Omental fat pad (tissue), 4 donors: Measurements from ENCODE around the gene CFDP1. TPM values are rescaled to one million over a fixed set of nuclear protein-coding genes. Genes with fewer than 3 reads are reported as not detected.
"Not testable (repeated sequence)": the region's sequence is repeated elsewhere in the genome, so short reads cannot be mapped to it uniquely, and the experiment has no call there.

Experiments used
- ATAC-seq: fragments of 150-250 bp; one replicate; pipeline ENCODE4 v1.9.1; 2016; ENCODE audit warnings: mild to moderate bottlenecking, moderate library complexity; ENCODE audit not compliant: low FRiP score
- DNase-seq: peaks from one replicate; pipeline ENCODE4 v3.0.0-alpha.2; 2019; ENCODE audit warnings: low spot score
- CTCF ChIP-seq, 3 donors: fragments of 450-650 bp; IDR thresholded peaks; one replicate each; pipeline ENCODE4 v1.5.1; 2016 to 2017; ENCODE audit warnings: antibody characterized with exemption in 3 of 3, mild to moderate bottlenecking in 3 of 3, moderate library complexity in 2 of 3
- total RNA-seq, 4 donors: library from RNA; depleted of rRNA; stranded (reverse); fragments of >200 nt; gene quantifications; one replicate each; pipeline ENCODE4 v1.1.0, GENCODE V29; 2016

The CFDP1 gene
- total RNA-seq, 4 donors from 2014 or later, result 37.5 to 54.4 (median 49.2) TPM

DNA sequence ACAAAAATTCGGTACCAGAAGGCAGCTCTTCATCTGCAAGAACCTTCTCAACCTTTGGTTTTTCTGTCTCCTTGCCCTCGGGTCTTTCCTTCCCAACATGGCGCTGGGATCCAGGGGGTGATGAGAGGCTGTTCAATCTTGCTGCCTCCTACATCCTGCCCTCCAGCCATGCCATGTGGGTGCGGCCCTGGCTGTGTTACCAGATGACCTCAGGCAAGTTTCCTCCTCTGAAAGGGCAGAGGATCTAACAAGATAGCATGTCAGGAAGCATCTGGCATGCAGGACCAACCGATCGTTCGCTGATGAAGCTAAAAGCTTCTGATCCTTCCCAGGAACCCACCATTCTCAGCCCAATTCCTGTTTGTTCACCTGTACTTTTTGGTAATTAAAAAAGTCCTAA, 145.1 kb downstream of the CFDP1 start:
- no peak for ATAC-seq

DNA sequence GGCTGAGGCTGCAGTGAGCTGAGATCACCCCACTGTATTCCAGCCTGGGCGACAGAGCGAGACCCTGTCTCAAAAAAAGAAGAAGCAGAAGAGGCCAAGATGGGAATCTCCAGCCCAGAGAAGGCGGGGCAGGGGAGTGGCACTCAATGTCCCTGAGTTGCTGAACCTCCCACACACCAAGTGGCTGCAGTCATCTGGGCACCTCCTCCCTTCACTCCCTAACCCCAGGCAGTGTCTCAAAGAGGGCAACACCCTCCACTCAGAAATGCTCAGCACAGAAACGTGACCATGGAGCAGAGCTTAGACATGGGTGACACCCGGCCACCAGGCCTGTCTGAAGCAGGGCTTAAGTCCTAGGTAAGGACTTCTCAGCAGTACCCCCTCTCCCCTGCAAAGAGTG, 145.6 kb downstream of the CFDP1 start:
- TF ChIP-seq CTCF (IDR thresholded peaks at IDR 0.05), result no peak
- ATAC-seq (no peak), DNase-seq (no peak)

More for the DNA sequence above, 145.1 kb downstream of the CFDP1 start:
- DNase-seq, result no peak
- no peak for TF ChIP-seq CTCF (IDR thresholded peaks at IDR 0.05)

DNA sequence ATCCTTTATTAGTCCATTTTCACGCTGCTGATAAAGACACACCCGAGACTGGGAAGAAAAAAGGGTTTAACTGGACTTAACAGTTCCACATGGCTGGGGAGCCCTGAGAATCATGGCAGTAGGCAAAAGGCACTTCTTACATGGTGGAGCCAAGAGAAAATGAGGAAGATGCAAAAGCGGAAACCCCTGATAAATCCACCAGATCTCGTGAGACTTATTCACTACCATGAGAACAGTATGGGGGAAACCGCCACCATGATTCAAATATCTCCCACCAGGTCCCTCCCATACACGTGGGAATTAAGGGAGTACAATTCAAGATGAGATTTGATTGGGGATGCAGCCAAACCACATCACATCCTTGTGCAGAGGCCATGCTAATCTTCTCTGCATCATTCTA, 146.9 kb downstream of the CFDP1 start:
- DNase-seq (no peak), ATAC-seq (no peak)
- TF ChIP-seq CTCF (IDR thresholded peaks at IDR 0.05), result no peak

DNA sequence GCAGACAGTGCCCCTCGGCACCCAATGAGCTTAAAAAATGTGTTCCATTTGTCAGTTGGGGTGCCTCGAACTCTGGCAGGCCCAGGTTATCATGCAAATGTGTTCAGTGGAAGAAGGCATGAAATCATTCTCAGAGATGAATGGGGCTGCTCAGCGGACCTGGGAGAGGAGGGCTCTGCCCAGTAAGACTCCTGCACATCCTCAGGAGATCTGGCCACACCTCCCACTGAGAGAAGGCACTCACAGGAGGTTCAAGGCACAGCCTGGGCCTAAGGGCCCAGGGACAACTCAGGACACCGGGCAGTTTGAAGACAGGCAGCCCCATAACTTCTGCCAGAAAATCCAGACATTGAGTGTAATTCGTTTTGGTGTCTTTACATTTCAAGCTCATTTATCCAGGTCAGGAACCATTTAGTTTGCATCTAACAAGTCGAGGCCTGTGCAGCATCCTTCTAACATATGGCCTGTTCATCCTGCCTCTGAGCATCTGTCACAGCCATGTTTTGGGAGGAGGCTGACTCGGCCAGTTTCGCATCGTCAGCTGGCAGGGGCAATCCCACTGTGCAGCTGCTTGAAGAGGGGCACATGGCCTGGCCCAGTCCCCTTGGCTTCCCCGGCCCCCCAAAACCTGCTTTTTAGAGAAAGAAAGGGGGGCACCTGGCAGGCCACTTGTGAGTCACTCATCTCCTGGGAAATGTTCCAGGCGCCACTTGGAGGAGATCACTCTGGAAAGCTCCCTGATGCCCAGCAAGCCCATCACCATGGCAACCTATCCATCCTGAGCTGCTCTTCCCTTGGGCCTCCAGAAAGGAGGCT, 150.6 kb downstream of the CFDP1 start:
- DNase-seq, result no peak
- no peak for ATAC-seq
- TF ChIP-seq CTCF (IDR thresholded peaks at IDR 0.05), result no peak

DNA sequence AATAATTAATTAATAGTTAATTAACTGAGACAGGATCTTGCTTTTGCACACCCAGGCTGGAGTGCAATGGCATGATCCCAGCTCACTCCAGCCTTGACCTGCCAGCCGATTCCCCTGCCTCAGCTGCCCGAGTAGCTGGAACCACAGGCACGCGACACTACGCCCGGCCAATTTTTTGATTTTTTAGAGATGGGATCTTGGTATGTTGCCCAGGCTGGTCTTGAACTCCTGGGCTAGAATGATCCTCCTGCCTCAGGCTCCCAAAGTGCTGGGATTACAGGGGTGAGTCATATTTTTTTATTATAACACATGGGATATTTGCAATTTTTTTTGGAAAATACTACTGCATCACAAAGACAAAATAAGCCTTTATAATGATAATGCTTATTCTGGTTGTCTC, 151.5 kb downstream of the CFDP1 start:
- DNase-seq (no peak), ATAC-seq (no peak)
- TF ChIP-seq CTCF (IDR thresholded peaks at IDR 0.05), result no peak

- not testable (repeated sequence) for DNase-seq, ATAC-seq
These were observed 152.3 kb downstream of the CFDP1 start for GRCh38 chr16:75281009-75281408.

- ATAC-seq (no peak), DNase-seq (no peak)
- TF ChIP-seq CTCF (IDR thresholded peaks at IDR 0.05), result no peak
These were observed 152.9 kb downstream of the CFDP1 start for GRCh38 chr16:75280331-75280804.
